SK-N-SH treated with all-trans-retinoic acid at 6 μM for 48 hours (cell line): Measurements from ENCODE around the gene LSAMP.

Experiments
- ARNTL ChIP-seq: fragments of 450-650 bp; formaldehyde crosslinking; IDR thresholded peaks from 2 replicates; pipeline ENCODE4 v1.5.0; 2020; ENCODE audit warnings: low read depth, mild to moderate bottlenecking, moderate library complexity, borderline replicate concordance
- CREB5 ChIP-seq: fragments of 250-450 bp; sonication (Bioruptor Pico); IDR thresholded peaks from 2 replicates; pipeline ENCODE4 v1.5.1; 2020; ENCODE audit warnings: low read depth, mild to moderate bottlenecking, moderate library complexity
- CSDC2 ChIP-seq: fragments of 250-450 bp; sonication (Bioruptor Pico); IDR thresholded peaks from 2 replicates; pipeline ENCODE4 v1.5.0; 2020; ENCODE audit warnings: mild to moderate bottlenecking, moderate library complexity
- GLIS3 ChIP-seq: fragments of 250-450 bp; sonication (Bioruptor Pico); IDR thresholded peaks from 2 replicates; pipeline ENCODE4 v1.5.0; 2020; ENCODE audit warnings: mild to moderate bottlenecking, moderate library complexity
- PATZ1 ChIP-seq: fragments of 250-450 bp; sonication (Bioruptor Pico); IDR thresholded peaks from 2 replicates; pipeline ENCODE4 v1.8.0; 2020; ENCODE audit warnings: mild to moderate bottlenecking, moderate library complexity, borderline replicate concordance
- RARB ChIP-seq: fragments of 250-450 bp; sonication (Bioruptor Pico); IDR thresholded peaks from 2 replicates; pipeline ENCODE4 v1.8.0; 2021; ENCODE audit warnings: mild to moderate bottlenecking, moderate library complexity
- TCF4 ChIP-seq: fragments of 250-450 bp; sonication (Bioruptor Pico); IDR thresholded peaks from 2 replicates; pipeline ENCODE4 v1.8.0; 2021; ENCODE audit warnings: mild to moderate bottlenecking, moderate library complexity, borderline replicate concordance
- TSHZ2 ChIP-seq: fragments of 250-450 bp; sonication (Bioruptor Pico); IDR thresholded peaks from 2 replicates; pipeline ENCODE4 v1.5.0; 2020; ENCODE audit warnings: mild to moderate bottlenecking, moderate library complexity
- ZC3H10 ChIP-seq: fragments of 250-450 bp; sonication (Bioruptor Pico); IDR thresholded peaks from 2 replicates; pipeline ENCODE4 v1.5.1; 2021; ENCODE audit warnings: mild to moderate bottlenecking, moderate library complexity
- ZFP30 ChIP-seq: fragments of 450-650 bp; formaldehyde crosslinking; IDR thresholded peaks from 2 replicates; pipeline ENCODE4 v1.5.0; 2022; ENCODE audit warnings: mild to moderate bottlenecking, moderate library complexity
- ZNF565 ChIP-seq: fragments of 450-650 bp; formaldehyde crosslinking; conservative IDR thresholded peaks from 2 replicates; pipeline ENCODE4 v1.5.0; 2020; ENCODE audit warnings: low read depth, mild to moderate bottlenecking, moderate library complexity
- ZNF70 ChIP-seq: fragments of 450-650 bp; formaldehyde crosslinking; IDR thresholded peaks from 2 replicates; pipeline ENCODE4 v1.5.0; 2020; ENCODE audit warnings: mild to moderate bottlenecking, moderate library complexity
- ZNF8 ChIP-seq: fragments of 450-650 bp; formaldehyde crosslinking; IDR thresholded peaks from 2 replicates; pipeline ENCODE4 v1.5.0; 2020; ENCODE audit warnings: mild to moderate bottlenecking, moderate library complexity
- TF ChIP-seq, protein P1 (sequence below): fragments of 250-450 bp; sonication (Bioruptor Pico); IDR thresholded peaks from 2 replicates; pipeline ENCODE4 v1.5.1; 2021; ENCODE audit warnings: mild to moderate bottlenecking, moderate library complexity

GRCh38 chr3:116065501-116065900, 379.8 kb downstream of the LSAMP start:
- no peak for TF ChIP-seq GLIS3 (CRISPR knock-in tag)
- no peak for TF ChIP-seq ZNF565 (CRISPR knock-in tag)
- no peak for TF ChIP-seq TCF4
- no peak for TF ChIP-seq RARB (CRISPR knock-in tag)
- TF ChIP-seq ARNTL (CRISPR knock-in tag) = no peak
- no peak for TF ChIP-seq CREB5 (CRISPR knock-in tag)
- no peak for TF ChIP-seq CSDC2 (CRISPR knock-in tag)
- TF ChIP-seq ZC3H10 (CRISPR knock-in tag) = no peak
- TF ChIP-seq TSHZ2 (CRISPR knock-in tag) = no peak
- no peak for TF ChIP-seq ZNF70 (CRISPR knock-in tag)
- no peak for TF ChIP-seq ZFP30 (CRISPR knock-in tag)
- TF ChIP-seq, protein P1, sequence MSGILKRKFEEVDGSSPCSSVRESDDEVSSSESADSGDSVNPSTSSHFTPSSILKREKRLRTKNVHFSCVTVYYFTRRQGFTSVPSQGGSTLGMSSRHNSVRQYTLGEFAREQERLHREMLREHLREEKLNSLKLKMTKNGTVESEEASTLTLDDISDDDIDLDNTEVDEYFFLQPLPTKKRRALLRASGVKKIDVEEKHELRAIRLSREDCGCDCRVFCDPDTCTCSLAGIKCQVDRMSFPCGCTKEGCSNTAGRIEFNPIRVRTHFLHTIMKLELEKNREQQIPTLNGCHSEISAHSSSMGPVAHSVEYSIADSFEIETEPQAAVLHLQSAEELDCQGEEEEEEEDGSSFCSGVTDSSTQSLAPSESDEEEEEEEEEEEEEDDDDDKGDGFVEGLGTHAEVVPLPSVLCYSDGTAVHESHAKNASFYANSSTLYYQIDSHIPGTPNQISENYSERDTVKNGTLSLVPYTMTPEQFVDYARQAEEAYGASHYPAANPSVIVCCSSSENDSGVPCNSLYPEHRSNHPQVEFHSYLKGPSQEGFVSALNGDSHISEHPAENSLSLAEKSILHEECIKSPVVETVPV (CRISPR knock-in tag) = no peak
- no peak for TF ChIP-seq ZNF8 (CRISPR knock-in tag)
- TF ChIP-seq PATZ1 (CRISPR knock-in tag) = no peak
